Endothelial cell (in vitro differentiated cells): ENCODE measurements around the gene CLEC17A. TPM values are rescaled to one million over a fixed set of nuclear protein-coding genes. Genes with fewer than 3 reads are reported as not detected.

Experiments used
- DNase-seq: peaks from one replicate; pipeline ENCODE4 v3.0.0; 2021; ENCODE audit warnings: low spot score
- H3K27ac Mint-ChIP-seq: one replicate; pipeline ENCODE4 v1.8.0; 2021; ENCODE audit warnings: mixed read lengths, inconsistent platforms; ENCODE audit not compliant: unreplicated experiment
- H3K27me3 Mint-ChIP-seq: one replicate; pipeline ENCODE4 v1.8.0; 2021; ENCODE audit warnings: mild to moderate bottlenecking, moderate library complexity, mixed read lengths, inconsistent platforms; ENCODE audit not compliant: unreplicated experiment
- H3K36me3 Mint-ChIP-seq: one replicate; pipeline ENCODE4 v1.8.0; 2021; ENCODE audit warnings: mild to moderate bottlenecking, low read depth, mixed read lengths, inconsistent platforms; ENCODE audit not compliant: unreplicated experiment
- H3K4me1 Mint-ChIP-seq: one replicate; pipeline ENCODE4 v1.8.0; 2021; ENCODE audit warnings: mild to moderate bottlenecking, mixed read lengths, inconsistent platforms; ENCODE audit not compliant: unreplicated experiment
- H3K4me3 Mint-ChIP-seq: one replicate; pipeline ENCODE4 v1.8.0; 2021; ENCODE audit warnings: mild to moderate bottlenecking, mixed read lengths, inconsistent platforms; ENCODE audit not compliant: unreplicated experiment
- H3K9me3 Mint-ChIP-seq: one replicate; pipeline ENCODE4 v1.8.0; 2021; ENCODE audit warnings: mixed read lengths, inconsistent platforms; ENCODE audit not compliant: unreplicated experiment
- total RNA-seq: library from RNA; stranded (reverse); fragmentation: NEBNext Ultra II Directional; extraction: Animal tissue kit (Norgen Biotek cat#: 25700); gene quantifications from one replicate; pipeline ENCODE4 v1.2.1, GENCODE V29; 2021; ENCODE audit not compliant: unreplicated experiment
- TF ChIP-seq, protein P1 (sequence below): fragments of 200-600 bp; sonication (generic); IDR thresholded peaks from one replicate; pipeline ENCODE4 v1.5.0; 2021; ENCODE audit warnings: antibody characterized with exemption; ENCODE audit not compliant: unreplicated experiment

The CLEC17A gene
- total RNA-seq, 1 donor from 2014 or later, result not detected

DNA sequence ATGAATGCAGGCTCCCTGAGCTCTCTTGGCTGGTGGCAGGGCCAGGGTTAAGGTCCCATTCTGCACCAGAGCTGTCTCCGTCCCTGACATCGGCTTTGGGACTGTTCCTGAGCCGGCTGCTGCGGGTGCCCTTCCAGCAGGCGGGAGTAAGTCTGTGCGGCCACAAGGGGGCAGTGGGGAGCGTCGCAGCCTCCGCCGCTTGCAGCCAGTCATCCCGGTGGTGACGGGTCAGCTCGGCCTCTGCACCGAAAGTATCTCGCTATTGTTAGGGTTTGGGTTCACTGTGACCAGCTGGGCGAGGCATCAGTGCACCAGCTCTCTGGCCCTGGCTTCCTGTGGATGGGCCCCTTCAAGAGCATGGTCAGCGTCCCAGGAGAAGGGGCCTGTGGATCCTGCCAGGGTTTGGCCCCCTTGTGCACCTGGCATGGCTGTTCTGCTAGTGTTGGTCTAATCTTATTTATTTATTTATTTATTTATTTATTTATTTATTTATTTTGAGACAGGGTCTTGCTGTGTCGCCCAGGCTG lies 26.2 kb upstream of the CLEC17A start:
- Mint-ChIP-seq H3K27ac (no peak overlapping the region), H3K4me3 (no peak overlapping the region), H3K9me3 (no peaks in the 10 kb centered on the region), H3K36me3 (no peaks in the 10 kb centered on the region), H3K27me3 (peaks cover 7% of the 10 kb centered on the region), H3K4me1 (peaks cover 11% of the 10 kb centered on the region)
- DNase-seq, result peak; percentile 85
- TF ChIP-seq, protein P1, sequence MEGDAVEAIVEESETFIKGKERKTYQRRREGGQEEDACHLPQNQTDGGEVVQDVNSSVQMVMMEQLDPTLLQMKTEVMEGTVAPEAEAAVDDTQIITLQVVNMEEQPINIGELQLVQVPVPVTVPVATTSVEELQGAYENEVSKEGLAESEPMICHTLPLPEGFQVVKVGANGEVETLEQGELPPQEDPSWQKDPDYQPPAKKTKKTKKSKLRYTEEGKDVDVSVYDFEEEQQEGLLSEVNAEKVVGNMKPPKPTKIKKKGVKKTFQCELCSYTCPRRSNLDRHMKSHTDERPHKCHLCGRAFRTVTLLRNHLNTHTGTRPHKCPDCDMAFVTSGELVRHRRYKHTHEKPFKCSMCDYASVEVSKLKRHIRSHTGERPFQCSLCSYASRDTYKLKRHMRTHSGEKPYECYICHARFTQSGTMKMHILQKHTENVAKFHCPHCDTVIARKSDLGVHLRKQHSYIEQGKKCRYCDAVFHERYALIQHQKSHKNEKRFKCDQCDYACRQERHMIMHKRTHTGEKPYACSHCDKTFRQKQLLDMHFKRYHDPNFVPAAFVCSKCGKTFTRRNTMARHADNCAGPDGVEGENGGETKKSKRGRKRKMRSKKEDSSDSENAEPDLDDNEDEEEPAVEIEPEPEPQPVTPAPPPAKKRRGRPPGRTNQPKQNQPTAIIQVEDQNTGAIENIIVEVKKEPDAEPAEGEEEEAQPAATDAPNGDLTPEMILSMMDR, result peak; percentile 85

DNA sequence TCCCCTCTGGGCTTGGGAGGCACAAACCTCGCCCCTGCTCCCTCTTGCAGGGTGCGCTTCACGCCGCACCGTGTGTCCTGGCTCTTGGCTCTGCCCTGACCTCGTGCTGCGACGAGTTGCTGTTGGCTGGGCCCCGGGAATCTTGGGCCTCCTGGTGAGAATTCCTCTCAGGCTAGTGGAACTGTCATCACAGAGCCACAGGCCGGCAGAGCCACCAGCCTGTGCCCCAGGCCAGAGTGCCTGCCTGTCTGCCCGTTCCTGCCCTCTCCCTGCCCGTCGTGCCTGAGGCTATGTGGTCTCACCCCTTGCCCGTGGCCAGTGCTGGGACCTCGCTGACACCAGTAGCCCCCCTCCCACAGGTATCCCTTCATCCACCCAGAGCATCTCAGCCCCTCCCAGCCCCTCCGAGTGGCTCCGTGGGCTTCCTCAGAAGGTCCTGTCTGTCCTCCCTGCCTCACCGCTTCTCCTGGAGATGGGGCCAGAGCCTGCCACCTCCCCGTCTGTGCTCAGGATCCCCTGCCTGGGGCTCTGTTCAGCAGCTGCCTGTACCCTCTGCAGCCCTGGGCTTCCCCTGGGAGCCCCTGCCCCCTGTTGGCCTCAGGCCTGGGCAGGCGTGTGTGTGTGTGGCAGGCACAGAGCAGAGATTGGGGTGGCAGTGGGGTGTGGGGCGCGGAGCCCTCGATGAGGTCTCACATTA lies 24.4 kb upstream of the CLEC17A start:
- Mint-ChIP-seq H3K4me1 (peaks cover 11% of the 10 kb centered on the region), H3K27ac (no peak overlapping the region), H3K9me3 (no peaks in the 10 kb centered on the region), H3K4me3 (no peak overlapping the region), H3K27me3 (peaks cover 7% of the 10 kb centered on the region), H3K36me3 (no peaks in the 10 kb centered on the region)
- DNase-seq, result no peak
- TF ChIP-seq, protein P1, result no peak

DNA sequence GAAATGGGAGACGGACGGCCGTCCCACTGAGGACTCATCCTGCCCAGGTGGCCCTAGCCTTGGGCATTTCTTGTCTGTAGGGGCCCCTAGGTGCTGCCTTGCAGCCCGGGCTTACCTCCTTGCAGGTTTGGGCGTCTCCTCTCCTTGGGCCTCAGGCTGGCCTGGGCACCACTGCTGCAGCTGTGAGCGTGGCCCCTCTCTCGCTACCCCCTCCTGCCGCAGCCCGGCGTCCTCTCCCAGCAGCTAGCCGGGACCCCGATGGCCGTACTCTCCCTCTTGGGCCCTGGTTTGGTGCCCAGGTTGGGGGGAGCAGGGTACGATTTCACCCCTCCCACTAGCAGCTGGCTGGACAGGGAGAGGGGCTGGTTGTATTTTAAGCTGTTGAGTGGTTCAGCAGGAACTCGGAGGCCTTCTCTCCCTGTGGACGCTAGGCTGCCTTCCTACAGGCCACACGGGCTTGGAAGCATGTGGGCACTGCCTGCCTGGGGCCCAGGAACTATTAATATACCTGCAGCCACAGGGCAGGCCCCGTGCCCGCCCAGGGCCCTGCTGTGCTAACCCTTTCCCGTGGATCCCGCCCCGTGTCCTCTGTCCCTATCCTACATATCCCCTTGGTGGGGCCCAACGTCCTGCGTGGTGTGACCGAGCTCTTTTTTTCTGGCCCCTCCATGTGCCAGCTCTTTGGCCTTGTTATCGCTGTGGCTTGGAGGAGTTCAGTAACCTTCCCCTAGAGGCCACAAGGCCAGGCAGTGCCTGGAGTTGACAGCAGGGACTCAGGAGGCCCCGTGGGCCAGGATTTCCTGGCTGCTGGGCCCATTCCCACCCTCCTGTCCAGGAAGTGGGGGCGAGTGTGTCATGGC lies 22.7 kb upstream of the CLEC17A start:
- peak overlapping the region; percentile 93 for H3K27ac Mint-ChIP-seq
- TF ChIP-seq, protein P1, result no peak
- H3K9me3 Mint-ChIP-seq, result no peaks in the 10 kb centered on the region
- no peaks in the 10 kb centered on the region for H3K36me3 Mint-ChIP-seq
- peaks cover 3% of the 10 kb centered on the region for H3K27me3 Mint-ChIP-seq
- no peak overlapping the region for H3K4me3 Mint-ChIP-seq
- peaks cover 11% of the 10 kb centered on the region for H3K4me1 Mint-ChIP-seq
- DNase-seq, result peak; percentile 27

DNA sequence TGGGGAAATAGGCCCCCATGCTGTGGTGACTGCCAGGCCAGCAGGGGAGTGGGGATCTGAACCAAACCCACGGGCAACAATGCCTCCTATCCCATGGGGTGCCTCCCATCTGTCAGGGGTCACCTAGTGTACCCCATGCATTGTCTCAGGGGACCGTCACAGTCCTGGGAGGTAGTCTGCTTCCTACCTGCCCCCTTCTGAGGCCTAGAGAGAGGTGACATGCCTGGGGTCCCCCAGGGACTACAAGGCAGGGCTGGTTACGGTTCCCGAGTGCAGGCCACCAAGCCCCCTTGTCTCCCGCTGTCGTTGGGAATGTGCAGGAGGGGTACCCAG lies 22.1 kb upstream of the CLEC17A start:
- Mint-ChIP-seq H3K27ac (peak overlapping the region; percentile 93), H3K4me1 (peaks cover 11% of the 10 kb centered on the region), H3K27me3 (peaks cover 3% of the 10 kb centered on the region), H3K36me3 (no peaks in the 10 kb centered on the region), H3K9me3 (no peaks in the 10 kb centered on the region), H3K4me3 (no peak overlapping the region)
- TF ChIP-seq, protein P1, result no peak
- no peak for DNase-seq

DNA sequence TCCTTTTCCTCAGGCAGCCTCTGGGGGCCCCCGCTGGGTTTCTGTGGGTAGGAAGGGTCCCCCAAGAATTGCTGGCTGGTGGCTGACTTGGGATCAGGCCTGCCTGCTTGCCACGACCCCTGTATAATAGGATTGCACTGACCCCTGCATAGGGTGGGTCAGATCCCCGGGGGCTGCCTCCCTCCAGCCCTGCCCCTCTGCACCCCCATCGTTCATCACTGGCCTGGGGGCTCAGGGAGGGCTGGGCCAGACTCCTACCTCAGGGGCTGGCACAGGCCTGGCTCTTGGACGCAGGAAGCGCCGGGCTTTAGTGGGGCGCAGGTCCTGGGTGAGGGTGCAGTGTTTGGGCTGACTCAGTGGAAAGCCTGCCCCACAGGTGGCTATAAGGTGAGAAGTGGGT lies 21.6 kb upstream of the CLEC17A start:
- no peaks in the 10 kb centered on the region for H3K36me3 Mint-ChIP-seq
- H3K4me3 Mint-ChIP-seq, result no peak overlapping the region
- peaks cover 11% of the 10 kb centered on the region for H3K4me1 Mint-ChIP-seq
- TF ChIP-seq, protein P1, result no peak
- no peaks in the 10 kb centered on the region for H3K9me3 Mint-ChIP-seq
- no peak overlapping the region for H3K27ac Mint-ChIP-seq
- H3K27me3 Mint-ChIP-seq, result peaks cover 3% of the 10 kb centered on the region
- no peak for DNase-seq
